Retinal pigment epithelial cell (primary cell): Measurements from ENCODE around the gene PHACTR3.

Source experiments
- DNase-seq: peaks from one replicate; pipeline ENCODE4 v3.0.0-alpha.2; 2010; ENCODE audit warnings: low read depth
- H3K4me3 ChIP-seq: 2 replicates; pipeline ENCODE4 v1.5.1; 2011; ENCODE audit warnings: mild to moderate bottlenecking, low read length, control low read depth, moderate library complexity
- CTCF ChIP-seq: conservative IDR thresholded peaks from 2 replicates; pipeline ENCODE4 v1.5.1; 2011; ENCODE audit warnings: low read depth, low read length, control low read depth, inconsistent platforms

Gene PHACTR3

GRCh38 chr20:59568509-59569024, 35.8 kb upstream of the PHACTR3 start:
- DNase-seq, result no peak
- H3K4me3 ChIP-seq, result no peak overlapping the region
- TF ChIP-seq CTCF, result no peak

DNA sequence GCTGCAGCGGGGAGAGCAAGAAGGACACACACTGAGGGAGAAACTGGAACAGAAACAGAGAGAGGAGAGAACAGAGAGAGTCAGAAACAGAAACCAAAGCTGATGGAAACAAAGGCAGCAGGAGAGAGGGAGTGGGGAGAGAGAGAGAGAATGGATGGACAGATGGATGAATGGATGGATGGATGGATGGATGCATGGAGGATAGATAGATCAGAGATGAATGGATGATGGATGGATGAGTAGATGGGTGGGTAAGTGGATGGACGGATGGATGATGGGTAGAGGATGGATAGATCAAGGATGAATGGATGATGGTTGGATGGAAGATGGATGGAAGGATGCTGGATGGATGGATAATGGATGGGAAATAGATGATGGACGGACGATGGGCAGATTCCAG, 35.0 kb upstream of the PHACTR3 start:
- DNase-seq, result no peak
- no peak for TF ChIP-seq CTCF
- no peak overlapping the region for H3K4me3 ChIP-seq

DNA sequence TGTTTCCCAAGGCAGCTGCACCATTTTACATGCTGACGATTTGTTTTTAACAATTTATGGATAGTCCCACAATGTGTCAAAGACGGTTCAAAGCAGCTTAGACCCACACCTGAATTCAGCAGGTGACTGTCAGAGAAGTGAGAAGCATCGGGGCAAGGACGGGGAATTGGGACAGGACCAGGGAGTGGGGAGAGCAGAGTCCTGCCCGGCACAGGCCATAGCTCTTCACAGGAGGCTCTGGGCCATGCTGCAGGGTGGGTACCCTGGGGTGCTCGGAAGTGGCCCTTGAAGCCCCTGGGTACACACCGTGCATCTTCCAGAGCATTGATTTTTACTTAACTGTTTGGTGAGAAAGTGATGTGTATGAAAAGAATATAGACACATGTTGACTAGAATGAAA, 33.2 kb upstream of the PHACTR3 start:
- no peak overlapping the region for H3K4me3 ChIP-seq
- DNase-seq, result no peak
- no peak for TF ChIP-seq CTCF

- TF ChIP-seq CTCF, result peak; percentile 91
- no peak for DNase-seq
- peak overlapping the region; percentile 40 for H3K4me3 ChIP-seq
Measured at GRCh38 chr20:59571551-59572314, 32.6 kb upstream of the PHACTR3 start.

DNA sequence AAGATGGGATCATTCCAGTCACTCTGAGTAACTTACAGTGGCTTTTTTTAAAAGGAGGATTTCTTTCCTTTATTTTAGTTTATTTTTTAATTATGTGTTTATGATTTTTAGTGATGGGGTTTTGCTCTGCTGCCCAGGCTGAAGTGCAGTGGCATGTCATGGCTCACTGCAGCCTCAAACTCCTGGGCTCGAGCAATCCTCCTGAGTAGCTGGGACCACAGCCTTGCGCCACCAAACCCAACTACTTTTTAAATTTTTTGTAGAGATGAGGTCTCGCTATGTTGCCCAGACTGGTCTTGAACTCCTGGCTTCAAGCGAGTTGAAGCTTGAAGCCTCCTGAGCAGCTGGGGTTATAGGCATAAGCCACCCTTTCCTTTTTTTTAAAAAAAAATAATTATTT, 31.8 kb upstream of the PHACTR3 start:
- no peak for DNase-seq
- H3K4me3 ChIP-seq, result no peak overlapping the region
- TF ChIP-seq CTCF, result no peak

DNA sequence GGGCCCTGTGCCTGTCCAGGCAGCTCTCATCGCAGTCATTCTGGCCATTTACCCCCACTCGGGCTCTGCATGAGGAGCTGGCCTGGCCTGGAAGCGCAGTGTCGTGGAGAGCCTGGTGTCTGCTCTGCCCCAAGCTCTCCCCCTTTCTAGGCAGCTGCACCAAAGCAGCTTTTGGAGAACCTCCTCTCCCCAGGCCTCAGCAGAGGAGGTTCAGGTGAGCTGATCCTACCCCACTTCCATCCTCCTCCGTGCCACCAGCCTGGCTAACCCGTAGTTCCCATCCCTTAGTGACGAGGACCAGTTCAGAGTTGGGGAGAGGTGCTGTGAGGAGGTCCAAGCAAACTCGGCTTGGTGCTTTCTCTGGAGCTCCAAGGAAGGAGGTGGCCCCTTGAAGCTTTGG, 30.5 kb upstream of the PHACTR3 start:
- TF ChIP-seq CTCF, result no peak
- DNase-seq, result no peak
- H3K4me3 ChIP-seq, result no peak overlapping the region

- no peak for DNase-seq
- TF ChIP-seq CTCF, result no peak
- no peak overlapping the region for H3K4me3 ChIP-seq
Measured at GRCh38 chr20:59574308-59574707, 30.0 kb upstream of the PHACTR3 start.
